DND-41 (cell line): Measurements from ENCODE around the gene HBE1.

Experiments
- CTCF ChIP-seq: IDR thresholded peaks from 2 replicates; pipeline ENCODE4 v1.5.1; 2012; ENCODE audit warnings: borderline replicate concordance, low read length, moderate library complexity, mild to moderate bottlenecking; ENCODE audit not compliant: poor library complexity, severe bottlenecking; ENCODE audit errors: extremely low read depth
- EZH2 ChIP-seq: IDR thresholded peaks from 3 replicates; pipeline ENCODE4 v1.6.1; 2012; ENCODE audit warnings: borderline replicate concordance, low read depth, mild to moderate bottlenecking, moderate library complexity, low read length, inconsistent platforms; ENCODE audit not compliant: severe bottlenecking

DNA sequence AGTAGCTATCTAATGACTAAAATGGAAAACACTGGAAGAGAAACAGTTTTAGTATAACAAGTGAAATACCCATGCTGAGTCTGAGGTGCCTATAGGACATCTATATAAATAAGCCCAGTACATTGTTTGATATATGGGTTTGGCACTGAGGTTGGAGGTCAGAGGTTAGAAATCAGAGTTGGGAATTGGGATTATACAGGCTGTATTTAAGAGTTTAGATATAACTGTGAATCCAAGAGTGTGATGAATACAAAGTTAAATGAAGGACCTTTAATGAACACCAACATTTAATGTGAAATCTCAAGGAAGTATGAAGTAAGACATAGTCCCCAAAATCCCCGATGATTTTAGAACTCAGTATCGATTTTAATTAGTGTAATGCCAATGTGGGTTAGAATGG is 32.3 kb downstream of the HBE1 start:
- TF ChIP-seq CTCF (no peak), EZH2 (no peak)
